Astrocyte (in vitro differentiated cells and primary cell): ENCODE results near the gene CPN2.

ENCODE experiments used
- EZH2 ChIP-seq: IDR thresholded peaks from 2 replicates; pipeline ENCODE4 v1.6.1; 2012; ENCODE audit warnings: mild to moderate bottlenecking, low read length, inconsistent platforms; ENCODE audit not compliant: insufficient read depth
- TF ChIP-seq, protein P1 (sequence below): IDR thresholded peaks from 2 replicates; pipeline ENCODE4 v1.5.1; 2011; ENCODE audit warnings: low read depth, mild to moderate bottlenecking, inconsistent platforms, low read length, moderate library complexity; ENCODE audit not compliant: insufficient read depth

DNA sequence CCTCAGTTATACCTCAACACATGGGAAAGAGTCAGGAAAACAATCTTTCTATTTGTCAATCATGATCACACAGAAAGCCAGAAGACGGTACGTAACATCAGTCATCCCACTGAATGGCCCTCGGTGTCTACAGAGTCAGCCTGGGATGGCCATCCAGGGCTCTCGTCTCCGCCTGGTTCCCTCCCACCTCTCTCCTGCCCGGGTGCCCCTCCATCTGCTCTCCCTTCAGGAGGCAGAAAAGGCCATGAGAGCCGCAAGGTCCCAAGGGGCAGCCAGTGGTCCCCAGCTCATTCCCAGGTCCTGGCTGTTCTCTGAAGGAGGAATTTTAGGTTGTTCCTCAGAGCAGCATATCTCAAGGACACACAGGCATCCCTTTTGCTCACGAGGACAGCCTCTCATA lies 22.8 kb upstream of the CPN2 start:
- TF ChIP-seq, protein P1, sequence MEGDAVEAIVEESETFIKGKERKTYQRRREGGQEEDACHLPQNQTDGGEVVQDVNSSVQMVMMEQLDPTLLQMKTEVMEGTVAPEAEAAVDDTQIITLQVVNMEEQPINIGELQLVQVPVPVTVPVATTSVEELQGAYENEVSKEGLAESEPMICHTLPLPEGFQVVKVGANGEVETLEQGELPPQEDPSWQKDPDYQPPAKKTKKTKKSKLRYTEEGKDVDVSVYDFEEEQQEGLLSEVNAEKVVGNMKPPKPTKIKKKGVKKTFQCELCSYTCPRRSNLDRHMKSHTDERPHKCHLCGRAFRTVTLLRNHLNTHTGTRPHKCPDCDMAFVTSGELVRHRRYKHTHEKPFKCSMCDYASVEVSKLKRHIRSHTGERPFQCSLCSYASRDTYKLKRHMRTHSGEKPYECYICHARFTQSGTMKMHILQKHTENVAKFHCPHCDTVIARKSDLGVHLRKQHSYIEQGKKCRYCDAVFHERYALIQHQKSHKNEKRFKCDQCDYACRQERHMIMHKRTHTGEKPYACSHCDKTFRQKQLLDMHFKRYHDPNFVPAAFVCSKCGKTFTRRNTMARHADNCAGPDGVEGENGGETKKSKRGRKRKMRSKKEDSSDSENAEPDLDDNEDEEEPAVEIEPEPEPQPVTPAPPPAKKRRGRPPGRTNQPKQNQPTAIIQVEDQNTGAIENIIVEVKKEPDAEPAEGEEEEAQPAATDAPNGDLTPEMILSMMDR, result no peak
- no peak for TF ChIP-seq EZH2
